GM12892 (cell line): Measurements from ENCODE around the gene CHMP6.
A peak's percentile ranks its signal among the peaks of the same experiment; 100 is the strongest.

ENCODE experiments used
- DNase-seq: peaks from one replicate; pipeline ENCODE4 v3.0.0; 2011; ENCODE audit not compliant: insufficient read length
- FAIRE-seq: peaks from 2 replicates; lab custom pipeline; 2011; peaks lifted over from hg19 to GRCh38; lab: Jason Lieb, UNC
- POLR2A ChIP-seq: IDR thresholded peaks from 2 replicates; pipeline ENCODE4 v1.6.1; 2011; ENCODE audit warnings: low read depth, low read length, control low read depth
- POLR2AphosphoS5 ChIP-seq: IDR thresholded peaks from 2 replicates; pipeline ENCODE4 v1.6.1; 2011; ENCODE audit warnings: low read depth, low read length, control low read depth
- TAF1 ChIP-seq: IDR thresholded peaks from 2 replicates; pipeline ENCODE4 v1.6.1; 2011; ENCODE audit warnings: low read depth, mild to moderate bottlenecking, control low read depth, low read length, borderline replicate concordance

Gene CHMP6

DNA sequence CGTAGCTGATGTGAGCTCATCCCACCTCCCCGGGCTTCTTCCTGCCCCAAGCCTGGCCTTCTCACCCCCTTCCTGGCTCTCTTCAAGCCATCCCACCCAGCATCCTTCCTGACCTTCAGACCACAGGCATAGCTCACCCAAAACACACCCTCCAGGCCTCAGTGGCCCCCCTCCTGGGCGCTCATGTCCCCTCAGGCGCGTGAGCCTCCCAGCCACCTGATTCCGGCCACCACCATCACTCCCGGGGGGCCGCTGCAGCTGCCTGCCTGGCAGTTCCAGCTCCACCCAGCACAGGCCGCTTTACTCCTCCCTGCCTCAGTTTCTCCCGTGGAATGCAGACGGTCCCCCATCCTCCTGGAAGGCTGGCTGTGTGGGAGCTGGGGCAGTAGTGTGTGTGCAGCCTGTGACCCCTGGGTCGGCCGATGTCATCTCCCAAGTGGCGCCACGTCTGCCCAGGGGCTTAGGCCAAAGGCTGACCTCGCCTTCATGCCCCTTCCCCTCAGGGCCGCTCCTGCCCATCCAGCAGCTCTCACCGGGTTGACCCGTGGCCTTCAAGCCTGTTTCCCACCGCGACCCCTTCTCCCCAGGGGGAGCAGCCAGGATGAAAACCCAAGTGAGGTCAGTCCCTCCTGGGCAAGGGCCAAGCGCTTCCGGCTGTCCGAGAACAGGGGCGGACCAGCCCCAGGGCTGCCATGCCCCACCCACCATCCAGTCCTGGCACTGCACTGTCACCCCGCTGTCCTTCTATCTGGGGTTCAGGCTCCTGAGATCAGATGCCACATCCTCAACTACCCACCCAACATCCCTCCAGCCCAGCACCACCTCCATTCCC lies 11.9 kb upstream of the CHMP6 start:
- TF ChIP-seq POLR2A (no peak), TAF1 (no peak), POLR2AphosphoS5 (no peak)
- no peak for FAIRE-seq
- no peak for DNase-seq

DNA sequence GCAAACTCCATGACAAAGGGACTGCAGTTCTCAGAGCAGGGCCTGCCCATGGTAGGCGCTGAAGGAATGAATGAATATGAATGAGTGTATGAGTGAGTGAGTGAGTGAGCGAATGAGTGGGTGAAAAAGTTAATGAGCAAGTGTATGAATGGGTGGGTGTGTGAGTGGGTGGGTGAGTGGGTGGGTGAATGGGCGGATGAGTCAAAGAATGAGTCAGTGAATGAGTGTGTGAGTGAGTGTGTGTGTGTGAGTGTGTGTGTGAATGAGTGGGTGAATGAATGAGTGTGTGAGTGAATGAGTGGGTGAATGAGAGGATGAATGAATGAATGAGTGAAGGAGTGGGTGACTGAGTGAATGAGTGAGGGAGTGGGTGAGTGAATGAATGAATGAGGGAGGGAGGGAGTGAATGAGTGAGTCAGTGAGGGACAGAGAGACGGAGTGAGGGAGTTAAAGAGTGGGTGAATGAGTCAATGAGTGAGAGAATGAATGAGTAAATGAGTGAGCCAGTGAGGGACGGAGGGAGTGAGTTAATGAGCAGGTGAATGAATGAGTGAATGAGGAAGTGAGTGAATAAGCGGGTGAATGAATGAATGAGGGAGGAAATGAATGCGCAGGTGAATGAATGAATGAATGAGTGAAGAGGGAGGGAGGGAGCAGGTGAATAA lies 11.1 kb upstream of the CHMP6 start:
- TF ChIP-seq TAF1 = no peak
- FAIRE-seq = no peak
- DNase-seq = no peak

DNA sequence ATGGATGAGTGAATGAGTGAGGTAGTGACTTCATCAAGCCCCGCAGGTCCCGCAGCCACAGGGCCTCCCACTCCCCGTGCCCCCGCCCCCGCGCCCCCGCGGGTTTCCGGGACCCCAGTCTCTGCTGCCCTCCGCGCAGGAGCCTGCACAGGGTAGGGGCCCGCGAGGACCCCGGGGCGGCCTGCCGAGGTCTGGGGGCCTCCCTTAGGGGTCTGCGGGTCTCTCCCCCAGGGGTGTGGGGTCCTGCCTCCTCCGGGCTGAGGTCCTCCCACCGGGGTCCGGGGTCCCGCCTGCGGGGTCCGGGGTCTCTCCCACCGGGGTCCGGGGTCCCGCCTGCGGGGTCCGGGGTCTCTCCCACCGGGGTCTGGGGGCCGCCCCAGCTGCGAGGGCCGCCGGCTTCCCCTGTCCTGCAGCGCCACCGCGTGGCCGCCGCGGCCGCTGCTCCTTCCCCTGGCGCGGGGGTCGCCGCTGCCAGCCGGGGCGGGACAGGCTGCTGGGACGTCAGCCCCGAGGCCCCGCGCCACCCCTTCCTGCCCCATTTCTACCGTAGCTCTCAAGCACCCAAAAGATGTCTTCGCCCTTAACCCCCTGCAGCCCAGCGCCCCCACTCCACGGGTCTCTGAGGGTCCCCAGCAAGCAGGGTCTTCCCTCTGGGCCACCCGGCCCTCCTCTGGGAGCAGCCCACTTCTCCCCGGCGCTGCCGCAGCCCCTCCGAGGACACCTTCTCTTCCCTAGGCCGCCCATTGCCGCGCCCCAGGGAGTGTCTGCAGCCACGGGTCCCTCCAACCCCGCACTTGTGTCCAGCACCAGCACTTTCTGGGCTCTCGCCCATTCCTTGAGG lies 10.4 kb upstream of the CHMP6 start:
- no peak for TF ChIP-seq POLR2AphosphoS5
- no peak for TF ChIP-seq TAF1
- TF ChIP-seq POLR2A = no peak
- peak; percentile 84 for DNase-seq
- no peak for FAIRE-seq

DNA sequence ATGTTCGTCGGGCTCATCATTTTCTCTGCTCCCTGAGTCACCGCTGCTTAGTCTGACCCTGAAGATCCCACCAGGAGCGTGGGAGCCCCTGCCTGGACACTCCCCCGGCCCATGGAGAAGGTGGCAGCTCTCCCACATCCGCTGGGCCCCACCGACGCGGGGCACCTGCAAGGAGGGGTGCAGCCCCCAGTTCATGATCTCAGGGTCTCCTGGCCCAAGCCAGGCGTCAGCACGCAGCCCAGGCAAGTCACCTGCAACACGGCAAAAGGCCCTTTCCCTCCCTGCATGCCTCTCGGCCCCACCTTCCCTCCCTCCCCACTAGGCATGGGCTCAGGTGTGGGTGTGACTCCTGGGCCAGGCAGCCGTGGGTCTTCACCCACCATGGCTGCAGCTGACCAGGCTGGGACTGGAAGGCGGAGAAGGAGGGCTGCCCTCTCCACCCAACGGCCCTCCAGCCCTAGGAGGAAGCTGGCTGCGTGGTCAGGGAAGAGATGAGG lies 9.7 kb upstream of the CHMP6 start:
- FAIRE-seq (no peak), DNase-seq (no peak)
- TF ChIP-seq POLR2A = no peak
- no peak for TF ChIP-seq TAF1
- no peak for TF ChIP-seq POLR2AphosphoS5

DNA sequence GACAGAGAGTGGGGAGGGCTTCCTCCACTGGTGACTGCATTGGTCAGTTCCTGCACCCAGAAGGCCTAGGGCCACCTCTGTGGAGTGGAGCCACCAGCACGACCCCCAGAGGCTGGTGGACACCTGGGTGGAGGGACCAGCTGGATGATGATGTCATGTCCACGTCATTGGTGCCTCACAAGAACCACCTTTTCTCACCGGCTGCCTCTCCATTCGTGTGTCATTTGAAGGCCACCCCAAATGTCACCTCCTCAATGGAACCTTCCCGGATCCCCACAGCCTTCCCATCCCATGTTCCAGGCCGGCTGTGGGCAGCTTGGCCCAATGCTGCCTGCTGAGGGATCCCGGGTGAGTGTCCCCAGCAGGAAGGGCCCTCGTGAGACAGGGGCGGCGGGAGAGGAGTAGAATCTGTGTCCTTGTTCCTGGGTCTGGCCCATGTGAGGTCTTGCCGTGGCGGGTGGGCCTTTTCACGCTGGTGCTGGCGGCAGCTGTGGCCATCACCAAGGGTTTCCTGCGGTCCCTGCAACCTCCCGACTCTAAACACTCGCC lies 9.1 kb upstream of the CHMP6 start:
- DNase-seq (no peak), FAIRE-seq (no peak)
- TF ChIP-seq TAF1 (no peak), POLR2A (no peak), POLR2AphosphoS5 (no peak)

DNA sequence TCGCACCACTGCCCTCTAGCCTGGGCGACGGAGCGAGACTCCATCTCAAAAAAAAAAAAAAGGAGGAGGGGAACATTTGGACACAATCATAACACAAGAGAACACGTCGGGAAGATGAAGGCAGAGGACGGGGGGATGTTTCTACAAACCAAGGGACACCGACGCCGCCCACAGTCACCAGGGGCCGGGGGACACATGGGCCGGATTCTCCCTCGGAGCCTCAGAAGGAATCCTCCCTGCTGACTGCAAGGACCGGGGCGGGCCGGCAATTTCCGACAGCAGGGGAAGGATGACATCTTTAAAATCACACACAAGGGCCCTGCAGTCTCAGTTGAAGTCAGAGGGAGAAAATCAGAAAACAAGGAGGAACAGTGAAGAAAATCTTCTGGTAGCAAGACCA lies 8.1 kb upstream of the CHMP6 start:
- TF ChIP-seq POLR2A = no peak
- TF ChIP-seq TAF1 = no peak
- TF ChIP-seq POLR2AphosphoS5 = no peak
- no peak for DNase-seq
- no peak for FAIRE-seq

DNA sequence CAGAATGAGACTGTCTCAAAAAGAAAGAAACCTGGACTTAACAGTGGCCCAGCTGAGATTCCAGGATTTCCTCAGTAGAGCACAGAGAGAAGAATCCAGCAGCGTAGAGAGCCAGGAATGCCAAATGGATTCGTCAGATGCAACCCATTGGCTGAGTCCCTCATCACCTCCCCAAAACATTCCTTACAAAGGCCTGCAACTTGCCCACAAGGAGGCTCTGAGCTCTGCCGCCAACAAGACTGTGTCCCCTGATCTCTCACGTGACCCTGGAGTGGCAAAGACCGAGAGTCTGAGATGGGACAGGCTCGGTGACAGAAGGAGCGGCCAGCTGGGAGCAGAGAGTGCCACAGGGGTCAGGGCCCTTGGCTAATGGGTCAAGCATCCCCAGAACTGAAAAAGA lies 6.9 kb upstream of the CHMP6 start:
- no peak for DNase-seq
- TF ChIP-seq POLR2A (no peak), POLR2AphosphoS5 (no peak), TAF1 (no peak)
- FAIRE-seq = no peak

DNA sequence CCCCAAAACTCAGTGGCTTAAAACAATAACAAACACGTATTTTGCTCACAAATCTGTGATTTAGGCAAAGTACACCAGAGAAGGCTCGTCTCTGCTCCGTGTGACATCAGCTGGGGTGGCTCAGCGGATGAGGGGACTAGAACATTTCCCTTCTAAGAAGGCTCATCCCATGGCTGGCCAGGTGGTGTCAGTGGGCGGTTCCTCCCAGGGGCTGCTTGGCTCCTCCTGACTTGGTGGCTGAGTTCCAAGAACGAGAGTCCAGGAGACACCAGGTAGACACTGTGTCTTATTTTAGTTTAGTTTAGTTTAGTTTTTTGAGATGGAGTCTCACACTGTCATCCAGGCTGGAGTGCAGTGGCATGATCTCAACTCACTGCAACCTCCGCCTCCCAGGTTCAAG lies 5.6 kb upstream of the CHMP6 start:
- FAIRE-seq (no peak), DNase-seq (no peak)
- TF ChIP-seq TAF1 (no peak), POLR2A (no peak), POLR2AphosphoS5 (no peak)

DNA sequence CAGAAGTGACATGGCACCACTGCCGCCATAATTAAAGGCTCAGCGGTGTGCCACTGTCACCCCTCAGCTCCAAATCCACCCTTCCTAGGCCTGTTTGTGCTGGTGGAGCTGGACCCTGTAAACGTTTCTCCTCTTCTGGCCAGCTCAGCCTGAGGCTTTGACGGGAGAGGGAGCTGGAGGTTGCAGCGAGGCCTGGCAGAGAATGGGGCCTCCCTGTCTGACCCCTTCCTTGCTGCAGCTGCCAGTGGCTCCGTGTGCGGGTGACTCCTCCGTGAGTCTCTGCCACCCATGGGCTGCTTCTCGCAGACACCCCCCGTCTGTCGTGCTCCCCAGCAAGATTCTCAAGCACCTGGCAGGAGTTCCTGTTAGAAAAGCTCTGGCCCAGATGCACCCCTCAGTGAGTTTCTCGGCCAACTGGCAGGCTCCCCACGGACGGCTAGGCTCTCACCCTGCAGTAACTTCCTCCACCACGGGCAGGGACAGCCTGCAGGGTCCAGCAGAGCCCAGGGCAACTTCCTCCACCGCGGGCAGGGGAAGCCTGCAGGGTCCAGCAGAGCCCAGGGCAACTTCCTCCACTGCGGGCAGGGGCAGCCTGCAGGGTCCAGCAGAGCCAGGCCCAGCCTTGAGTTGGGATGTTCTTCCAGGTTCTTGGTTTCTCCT lies 4.7 kb upstream of the CHMP6 start:
- no peak for DNase-seq
- FAIRE-seq = no peak
- TF ChIP-seq POLR2AphosphoS5 (no peak), TAF1 (no peak), POLR2A (no peak)

DNA sequence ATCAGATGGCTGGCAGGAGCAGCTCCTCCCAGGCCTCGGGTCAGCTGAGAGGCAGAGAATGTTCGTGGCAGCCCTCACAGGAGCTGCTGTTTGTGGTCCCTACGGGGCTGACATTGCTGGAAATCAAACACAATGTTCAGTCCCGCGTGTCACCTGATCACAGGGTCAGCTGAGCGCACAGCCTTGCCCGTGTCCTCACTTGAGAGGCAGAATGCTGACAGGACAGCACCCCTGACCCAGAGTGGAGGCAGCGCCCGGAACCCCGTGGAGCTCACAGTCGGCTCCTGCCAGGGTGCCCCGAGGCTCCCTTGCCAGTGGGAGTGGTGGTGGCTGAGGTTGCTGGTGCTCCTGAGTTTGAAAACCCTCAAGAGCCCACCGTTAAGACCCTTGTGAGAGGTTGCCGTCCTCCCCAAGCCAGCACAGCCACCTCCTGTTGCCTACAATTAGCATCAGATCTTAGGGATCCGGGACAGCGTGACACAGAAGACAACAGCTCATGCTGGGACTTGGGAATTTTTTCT lies 3.6 kb upstream of the CHMP6 start:
- FAIRE-seq (no peak), DNase-seq (no peak)
- TF ChIP-seq POLR2AphosphoS5 = no peak
- no peak for TF ChIP-seq POLR2A

DNA sequence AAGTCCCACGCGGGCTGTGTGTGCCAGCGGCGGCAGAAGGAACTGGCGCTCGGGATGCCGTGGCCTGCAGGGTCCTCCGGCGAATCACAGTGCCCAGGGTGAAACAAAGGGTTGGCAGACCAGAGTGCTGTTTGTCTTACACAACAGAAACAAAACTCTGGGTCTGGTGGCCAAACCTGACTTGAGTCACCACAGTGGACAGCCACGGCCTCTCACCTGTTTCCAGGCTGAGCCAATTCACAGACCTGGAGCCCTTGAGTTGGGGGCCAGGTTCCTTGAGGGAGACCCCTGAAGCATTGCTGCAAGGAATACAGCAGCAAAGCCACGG lies 2.1 kb upstream of the CHMP6 start:
- DNase-seq (no peak), FAIRE-seq (no peak)
- TF ChIP-seq POLR2AphosphoS5 = no peak
- no peak for TF ChIP-seq POLR2A
- no peak for TF ChIP-seq TAF1
